ENCODE measurements around the gene SARNP. TPM values are rescaled to one million over a fixed set of nuclear protein-coding genes. Genes with fewer than 3 reads are reported as not detected.
A peak's percentile ranks its signal among the peaks of the same experiment; 100 is the strongest.

SARNP gene
- total RNA-seq, 2 experiments from 2014 or later = 96.8 to 98.6 TPM

DNA sequence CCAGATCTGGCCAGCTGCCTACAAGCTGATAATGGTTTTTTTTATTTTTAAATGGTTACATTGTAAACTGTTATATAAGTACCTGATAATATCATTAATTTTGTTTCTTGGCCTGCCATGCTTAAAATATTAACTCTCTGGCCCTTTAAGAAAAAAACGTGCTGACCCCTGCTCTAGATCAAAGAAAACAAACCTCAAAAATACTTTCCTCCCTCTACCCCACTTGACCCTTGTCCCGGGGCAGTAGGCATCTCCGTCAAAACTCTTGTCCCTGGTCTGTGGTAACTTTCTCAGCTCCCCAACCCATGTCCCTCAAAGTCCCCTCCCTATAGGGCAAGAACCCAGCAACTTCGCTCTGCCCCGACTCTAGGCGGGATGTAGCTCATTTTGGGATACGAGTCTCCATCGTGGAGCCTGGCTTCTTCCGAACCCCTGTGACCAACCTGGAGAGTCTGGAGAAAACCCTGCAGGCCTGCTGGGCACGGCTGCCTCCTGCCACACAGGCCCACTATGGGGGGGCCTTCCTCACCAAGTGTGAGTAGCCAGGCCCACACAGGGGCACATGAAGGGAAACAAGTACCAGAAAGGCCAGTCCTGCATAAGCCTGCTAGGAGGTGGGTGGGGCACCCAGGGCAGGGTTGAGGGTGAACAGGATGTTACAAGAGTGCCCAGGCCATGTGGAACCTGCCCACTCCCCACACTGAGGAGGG is 93.9 kb downstream of the SARNP start:
- no peak overlapping the region for H3K4me3 Mint-ChIP-seq
- CTCF ChIA-PET = interaction anchor here (1.4 to 11.3 kb wide), 4 partner anchors 13 to 77 kb away, joined by 3 to 233 read pairs (median 4); no protein-coding TSS in a partner anchor
- DNase-seq (no peak), ATAC-seq (no peak)
- peak overlapping the region; percentile 18 for H3K27ac Mint-ChIP-seq
- H3K9me3 Mint-ChIP-seq (ENCODE audit: low read depth) = no peaks in the 10 kb centered on the region
- H3K4me1 Mint-ChIP-seq = peaks cover 63% of the 10 kb centered on the region
- no peaks in the 10 kb centered on the region for H3K27me3 Mint-ChIP-seq
- H3K36me3 Mint-ChIP-seq = peaks cover 17% of the 10 kb centered on the region

DNA sequence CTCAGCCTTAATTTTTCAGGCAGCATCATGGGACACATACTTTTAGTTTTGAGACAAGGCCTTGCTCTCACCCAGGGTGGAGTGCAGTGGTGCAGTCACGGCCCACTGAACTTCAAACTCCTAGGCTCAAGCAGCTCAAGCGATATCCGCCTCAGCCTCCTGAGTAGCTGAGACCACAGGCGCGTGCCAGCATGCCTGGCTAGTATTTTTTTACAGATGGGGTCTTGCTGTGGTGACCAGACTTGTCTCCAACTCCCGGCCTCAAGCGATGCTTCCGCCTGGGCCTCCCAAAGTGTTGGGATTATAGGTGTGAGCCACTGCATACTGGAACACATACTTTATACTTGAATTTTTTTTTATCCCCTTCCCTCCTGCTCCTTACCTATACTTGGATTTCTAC is 94.6 kb downstream of the SARNP start:
- no peaks in the 10 kb centered on the region for H3K9me3 Mint-ChIP-seq (ENCODE audit: low read depth)
- CTCF ChIA-PET = interaction anchor here (1.4 to 11.3 kb wide), 4 partner anchors 14 to 76 kb away, joined by 3 to 233 read pairs (median 4); no protein-coding TSS in a partner anchor
- H3K4me3 Mint-ChIP-seq = no peak overlapping the region
- H3K27me3 Mint-ChIP-seq = no peaks in the 10 kb centered on the region
- DNase-seq = no peak
- H3K36me3 Mint-ChIP-seq = peaks cover 22% of the 10 kb centered on the region
- H3K27ac Mint-ChIP-seq = no peak overlapping the region
- H3K4me1 Mint-ChIP-seq = peaks cover 70% of the 10 kb centered on the region
- no peak for ATAC-seq

GRCh38 chr12:55721601-55722213 is 95.8 kb downstream of the SARNP start:
- H3K27me3 Mint-ChIP-seq = no peaks in the 10 kb centered on the region
- ATAC-seq (no peak), DNase-seq (no peak)
- H3K27ac Mint-ChIP-seq = no peak overlapping the region
- peaks cover 69% of the 10 kb centered on the region for H3K4me1 Mint-ChIP-seq
- CTCF ChIA-PET = interaction anchor here (1.0 to 11.3 kb wide), 4 partner anchors 8 to 65 kb away, joined by 3 to 233 read pairs (median 12); partner anchors contain the start of gene CD63
- no peaks in the 10 kb centered on the region for H3K9me3 Mint-ChIP-seq (ENCODE audit: low read depth)
- peaks cover 21% of the 10 kb centered on the region for H3K36me3 Mint-ChIP-seq
- H3K4me3 Mint-ChIP-seq = no peak overlapping the region

DNA sequence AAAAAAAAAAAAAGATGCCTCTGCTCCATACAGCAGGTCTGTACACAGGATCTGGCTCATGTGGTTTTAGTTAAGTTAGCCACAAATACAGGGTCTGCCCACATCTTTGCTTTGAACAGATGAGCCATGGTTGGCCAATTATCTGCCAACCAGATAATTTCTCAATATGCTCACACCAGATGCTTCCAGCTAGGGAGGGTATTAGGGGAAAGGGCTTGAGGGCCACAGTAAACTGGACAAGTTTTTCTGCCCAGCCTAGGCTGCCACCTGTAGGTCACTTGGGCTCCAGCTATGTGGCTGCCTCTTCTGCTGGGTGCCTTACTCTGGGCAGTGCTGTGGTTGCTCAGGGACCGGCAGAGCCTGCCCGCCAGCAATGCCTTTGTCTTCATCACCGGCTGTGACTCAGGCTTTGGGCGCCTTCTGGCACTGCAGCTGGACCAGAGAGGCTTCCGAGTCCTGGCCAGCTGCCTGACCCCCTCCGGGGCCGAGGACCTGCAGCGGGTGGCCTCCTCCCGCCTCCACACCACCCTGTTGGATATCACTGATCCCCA is 96.6 kb downstream of the SARNP start:
- H3K27ac Mint-ChIP-seq = peak overlapping the region; percentile 49
- peak; percentile 10 for ATAC-seq

GRCh38 chr12:55720071-55720564 is 97.4 kb downstream of the SARNP start, which contains the start of gene RDH5:
Gene RDH5 (plus strand): TSS chr12:55720393. CDS start chr12:55721185, 792 bp downstream.
- no peak for DNase-seq
- peaks cover 10% of the 10 kb centered on the region for H3K36me3 Mint-ChIP-seq
- H3K9me3 Mint-ChIP-seq (ENCODE audit: low read depth) = no peaks in the 10 kb centered on the region
- ATAC-seq = no peak
- peak within 1 kb of the TSS; percentile 49 for H3K27ac Mint-ChIP-seq
- CTCF ChIA-PET = interaction anchor here (1.0 to 11.3 kb wide), 5 partner anchors 10 to 206 kb away, joined by 3 to 233 read pairs (median 7); partner anchors contain the start of gene CD63
- H3K4me1 Mint-ChIP-seq = peaks cover 68% of the 10 kb centered on the region
- no peak within 1 kb of the TSS for H3K4me3 Mint-ChIP-seq
- H3K27me3 Mint-ChIP-seq = peaks cover 2% of the 10 kb centered on the region

More for the DNA sequence above, 96.6 kb downstream of the SARNP start:
- peaks cover 66% of the 10 kb centered on the region for H3K4me1 Mint-ChIP-seq
- CTCF ChIA-PET = interaction anchor here (1.0 to 11.3 kb wide), 5 partner anchors 9 to 205 kb away, joined by 3 to 233 read pairs (median 4); partner anchors contain the start of gene CD63
- peak; percentile 65 for DNase-seq
- H3K9me3 Mint-ChIP-seq (ENCODE audit: low read depth) = no peaks in the 10 kb centered on the region
- peaks cover 16% of the 10 kb centered on the region for H3K36me3 Mint-ChIP-seq
- no peak overlapping the region for H3K4me3 Mint-ChIP-seq
- H3K27me3 Mint-ChIP-seq = no peaks in the 10 kb centered on the region

DNA sequence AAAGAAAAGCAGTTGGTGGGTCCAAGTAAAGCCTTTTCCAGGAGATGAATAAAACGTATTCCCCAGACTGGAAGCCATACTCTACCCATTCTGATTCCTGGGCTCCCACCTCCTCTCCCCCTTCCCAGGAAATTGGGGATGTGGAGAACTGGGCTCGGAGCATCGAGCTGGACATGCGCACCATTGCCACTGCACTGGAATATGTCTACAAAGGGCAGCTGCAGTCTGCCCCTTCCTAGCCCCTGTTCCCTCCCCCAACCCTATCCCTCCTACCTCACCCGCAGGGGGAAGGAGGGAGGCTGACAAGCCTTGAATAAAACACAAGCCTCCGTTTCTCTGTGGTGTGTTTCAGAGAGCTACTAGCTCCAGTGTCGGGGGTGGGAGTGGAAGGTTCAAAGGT is 98.2 kb downstream of the SARNP start:
- CTCF ChIA-PET = interaction anchor here (1.2 to 11.3 kb wide), 4 partner anchors 11 to 207 kb away, joined by 3 to 233 read pairs (median 14); partner anchors contain the start of gene CD63
- Mint-ChIP-seq H3K27me3 (peaks cover 2% of the 10 kb centered on the region), H3K36me3 (peaks cover 6% of the 10 kb centered on the region), H3K9me3 (ENCODE audit: low read depth) (no peaks in the 10 kb centered on the region), H3K4me3 (no peak overlapping the region), H3K27ac (no peak overlapping the region), H3K4me1 (peaks cover 61% of the 10 kb centered on the region)
- DNase-seq (no peak), ATAC-seq (no peak)

DNA sequence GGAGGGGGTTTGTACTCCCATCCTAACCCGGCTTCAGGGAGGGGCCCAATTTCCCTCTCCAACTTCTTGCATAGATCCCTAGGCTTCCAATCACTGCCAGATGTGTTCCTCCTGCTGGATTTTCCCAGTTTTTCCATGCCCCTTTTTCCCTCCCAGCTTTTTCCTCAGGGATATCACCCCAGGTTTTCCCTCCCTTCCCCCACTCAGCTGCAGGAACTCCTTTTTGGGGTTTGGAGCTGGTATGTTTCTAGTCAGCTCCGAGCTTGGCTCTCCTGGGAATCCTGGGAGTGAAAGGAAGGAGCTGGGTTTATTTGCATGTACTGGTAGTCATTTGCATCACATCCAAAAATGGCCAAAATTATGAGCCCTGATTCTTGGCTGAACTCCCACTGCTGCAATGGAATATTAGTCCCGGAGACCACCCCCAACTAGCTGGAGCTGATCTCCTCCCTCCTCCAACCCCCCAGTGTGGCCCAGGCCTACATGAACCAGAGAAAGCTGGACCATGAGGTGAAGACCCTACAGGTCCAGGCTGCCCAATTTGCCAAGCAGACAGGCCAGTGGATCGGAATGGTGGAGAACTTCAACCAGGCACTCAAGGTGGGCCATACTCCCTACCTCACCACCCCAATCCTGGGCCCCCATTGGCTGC is 98.8 kb downstream of the SARNP start:
- Mint-ChIP-seq H3K27ac (no peak overlapping the region), H3K4me3 (no peak overlapping the region), H3K36me3 (peaks cover 6% of the 10 kb centered on the region), H3K27me3 (peaks cover 2% of the 10 kb centered on the region), H3K9me3 (ENCODE audit: low read depth) (no peaks in the 10 kb centered on the region), H3K4me1 (peaks cover 60% of the 10 kb centered on the region)
- ATAC-seq = no peak
- CTCF ChIA-PET = interaction anchor here (2.0 to 11.3 kb wide), 3 partner anchors 11 to 18 kb away, joined by 7 to 233 read pairs (median 26); partner anchors contain the start of gene CD63
- DNase-seq = no peak

- CTCF ChIA-PET = interaction anchor here (1.0 to 11.3 kb wide), 4 partner anchors 12 to 71 kb away, joined by 4 to 233 read pairs (median 16); partner anchors contain the start of gene CD63
- H3K4me1 Mint-ChIP-seq = peaks cover 60% of the 10 kb centered on the region
- ATAC-seq = no peak
- H3K27ac Mint-ChIP-seq = no peak overlapping the region
- no peak for DNase-seq
- peaks cover 6% of the 10 kb centered on the region for H3K36me3 Mint-ChIP-seq
- H3K27me3 Mint-ChIP-seq = peaks cover 2% of the 10 kb centered on the region
- H3K9me3 Mint-ChIP-seq (ENCODE audit: low read depth) = no peaks in the 10 kb centered on the region
- peak overlapping the region; percentile 90 for H3K4me3 Mint-ChIP-seq
These were observed 99.5 kb downstream of the SARNP start for GRCh38 chr12:55718015-55718414.

GRCh38 chr12:55717011-55718007 is 100.2 kb downstream of the SARNP start:
- H3K4me1 Mint-ChIP-seq = peaks cover 60% of the 10 kb centered on the region

GRCh38 chr12:55716582-55716957 is 101.0 kb downstream of the SARNP start:
- H3K27ac Mint-ChIP-seq = peak overlapping the region; percentile 90
- CTCF ChIA-PET = interaction anchor here (1.4 to 11.3 kb wide), 6 partner anchors 8 to 224 kb away, joined by 5 to 233 read pairs (median 12); partner anchors contain the start of gene CD63
- peak overlapping the region; percentile 90 for H3K4me3 Mint-ChIP-seq
- DNase-seq (no peak), ATAC-seq (no peak)
- peaks cover 5% of the 10 kb centered on the region for H3K36me3 Mint-ChIP-seq
- H3K4me1 Mint-ChIP-seq = peaks cover 55% of the 10 kb centered on the region
- H3K9me3 Mint-ChIP-seq (ENCODE audit: low read depth) = no peaks in the 10 kb centered on the region
- peaks cover 7% of the 10 kb centered on the region for H3K27me3 Mint-ChIP-seq

More at GRCh38 chr12:55717011-55718007, 100.2 kb downstream of the SARNP start:
- CTCF ChIA-PET = interaction anchor here (1.0 to 11.3 kb wide), 5 partner anchors 7 to 71 kb away, joined by 4 to 233 read pairs (median 15); partner anchors contain the start of gene CD63
- Mint-ChIP-seq H3K36me3 (peaks cover 6% of the 10 kb centered on the region), H3K4me3 (peak overlapping the region; percentile 90), H3K9me3 (ENCODE audit: low read depth) (no peaks in the 10 kb centered on the region), H3K27me3 (peaks cover 2% of the 10 kb centered on the region), H3K27ac (peak overlapping the region; percentile 90)
- ATAC-seq = no peak
- no peak for DNase-seq

GRCh38 chr12:55715833-55716581 is 101.5 kb downstream of the SARNP start, which contains the start of gene BLOC1S1:
Gene BLOC1S1 (plus strand): TSS chr12:55716046. CDS start chr12:55716052, 6 bp downstream.
- Mint-ChIP-seq H3K27me3 (peaks cover 7% of the 10 kb centered on the region), H3K27ac (peak within 1 kb of the TSS; percentile 90), H3K4me1 (peaks cover 49% of the 10 kb centered on the region), H3K9me3 (ENCODE audit: low read depth) (no peaks in the 10 kb centered on the region), H3K36me3 (peaks cover 5% of the 10 kb centered on the region), H3K4me3 (peak within 1 kb of the TSS; percentile 90)
- DNase-seq = peak; percentile 96
- CTCF ChIA-PET = interaction anchor here (0.8 to 11.3 kb wide), 8 partner anchors 9 to 224 kb away, joined by 3 to 233 read pairs (median 8); partner anchors contain the start of gene CD63
- peak; percentile 95 for ATAC-seq

All from activated CD8-positive, alpha-beta memory T cell treated with anti-CD3 and anti-CD28 coated beads, Interleukin-2, amount 10 ng/mL, durations not matched to agents 7 days and 5 days (primary cell).